Measurements from ENCODE around the gene MROH7. TPM values are rescaled to one million over a fixed set of nuclear protein-coding genes. Genes with fewer than 3 reads are reported as not detected.

The MROH7 gene
- total RNA-seq, 1 donor from 2014 or later, result 0.21 TPM

DNA sequence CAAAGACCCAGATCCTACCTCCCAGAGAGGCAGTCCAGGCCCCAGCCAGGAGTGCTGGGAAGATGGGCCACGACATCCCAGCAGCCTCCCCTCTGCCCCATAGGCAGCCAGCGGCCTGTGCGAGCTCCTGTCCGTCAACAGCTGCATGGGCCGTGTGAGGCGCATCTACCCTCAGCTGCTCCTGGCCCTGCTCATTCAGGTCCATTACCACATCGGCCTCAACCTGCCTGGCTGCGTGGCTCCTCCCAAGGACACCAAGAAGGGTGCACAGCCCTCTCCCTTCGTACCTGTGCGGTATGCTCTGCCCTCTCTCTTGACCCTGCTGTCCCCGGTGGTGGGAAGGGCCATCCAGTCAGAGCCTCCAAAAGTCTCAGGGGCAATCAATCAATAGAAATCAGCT is 44.6 kb downstream of the MROH7 start:
- Histone ChIP-seq H3K27ac (no peak overlapping the region), H3K9ac (no peak overlapping the region), H3K4me1 (no peaks in the 10 kb centered on the region), H3K79me2 (ENCODE audit: low read depth) (no peaks in the 10 kb centered on the region), H3F3A (ENCODE audit: low read depth) (no peaks in the 10 kb centered on the region), H3K4me2 (no peak overlapping the region), H3K9me3 (ENCODE audit: low read depth) (no peaks in the 10 kb centered on the region), H2AFZ (replicated peaks) (no peak overlapping the region), H3K36me3 (no peaks in the 10 kb centered on the region), H3K4me3 (no peak overlapping the region), H4K20me1 (ENCODE audit: low read depth) (no peaks in the 10 kb centered on the region), H3K27me3 (no peaks in the 10 kb centered on the region)
- no peaks in the 10 kb centered on the region for H3K9me3 Mint-ChIP-seq
- peaks cover 10% of the 10 kb centered on the region for H3K4me1 Mint-ChIP-seq
- H3K27me3 Mint-ChIP-seq (ENCODE audit: insufficient read depth, low read depth), result peaks cover 6% of the 10 kb centered on the region
- no peak overlapping the region for H3K4me3 Mint-ChIP-seq
- no peak for DNase-seq (ENCODE audit: low spot score)
- TF ChIP-seq CTCF (IDR thresholded peaks at IDR 0.05), result no peak
- H3K27ac Mint-ChIP-seq, result no peak overlapping the region
- H3K36me3 Mint-ChIP-seq, result no peaks in the 10 kb centered on the region

DNA sequence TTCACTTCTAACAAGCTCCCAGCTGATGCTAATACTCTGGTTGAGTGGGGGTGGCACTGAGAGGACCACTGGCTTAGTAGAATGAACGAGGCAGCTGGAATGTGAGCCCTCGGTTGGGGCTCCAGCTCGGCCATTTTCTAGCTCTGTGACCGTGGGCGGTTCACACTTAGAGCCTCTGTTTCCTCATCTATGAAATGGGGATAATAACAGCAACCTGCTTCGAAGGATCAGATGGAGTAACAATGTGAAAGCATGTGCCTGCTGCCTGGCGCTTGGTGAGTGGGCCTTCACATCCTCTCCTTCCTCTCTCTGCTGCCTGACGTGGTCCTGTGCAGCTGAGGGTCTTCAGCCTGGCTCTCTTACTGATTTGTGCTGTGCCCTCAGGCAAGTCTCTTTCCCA is 53.2 kb downstream of the MROH7 start:
- no peak overlapping the region for H2AFZ ChIP-seq (replicated peaks)
- no peaks in the 10 kb centered on the region for H3K9me3 Mint-ChIP-seq

GRCh38 chr1:54695221-54695620 is 53.6 kb downstream of the MROH7 start:
- no peak overlapping the region for H3K27ac Mint-ChIP-seq
- TF ChIP-seq CTCF (IDR thresholded peaks at IDR 0.05) (no peak), EZH2phosphoT487 (IDR thresholded peaks at IDR 0.05) (no peak), EZH2 (IDR thresholded peaks at IDR 0.05) (no peak)
- Histone ChIP-seq H3K4me2 (no peak overlapping the region), H3K4me1 (no peaks in the 10 kb centered on the region), H3K79me2 (ENCODE audit: low read depth) (no peaks in the 10 kb centered on the region), H3F3A (ENCODE audit: low read depth) (no peaks in the 10 kb centered on the region), H3K27me3 (no peaks in the 10 kb centered on the region), H2AFZ (replicated peaks) (no peak overlapping the region), H3K9ac (no peak overlapping the region), H4K20me1 (ENCODE audit: low read depth) (no peaks in the 10 kb centered on the region), H3K27ac (no peak overlapping the region), H3K4me3 (no peak overlapping the region), H3K36me3 (no peaks in the 10 kb centered on the region), H3K9me3 (ENCODE audit: low read depth) (no peaks in the 10 kb centered on the region)
- DNase-seq (ENCODE audit: low spot score), result no peak
- H3K27me3 Mint-ChIP-seq (ENCODE audit: insufficient read depth, low read depth), result peaks cover 4% of the 10 kb centered on the region
- no peak overlapping the region for H3K4me3 Mint-ChIP-seq
- H3K9me3 Mint-ChIP-seq, result no peaks in the 10 kb centered on the region
- H3K36me3 Mint-ChIP-seq, result no peaks in the 10 kb centered on the region
- H3K4me1 Mint-ChIP-seq, result no peaks in the 10 kb centered on the region

More for the DNA sequence above, 53.2 kb downstream of the MROH7 start:
- Mint-ChIP-seq H3K27me3 (ENCODE audit: insufficient read depth, low read depth) (peaks cover 4% of the 10 kb centered on the region), H3K4me3 (no peak overlapping the region), H3K27ac (no peak overlapping the region), H3K36me3 (no peaks in the 10 kb centered on the region), H3K4me1 (no peaks in the 10 kb centered on the region)
- H3K27ac ChIP-seq, result no peak overlapping the region
- H3K36me3 ChIP-seq, result no peaks in the 10 kb centered on the region
- no peak for DNase-seq (ENCODE audit: low spot score)
- no peaks in the 10 kb centered on the region for H4K20me1 ChIP-seq (ENCODE audit: low read depth)
- no peak overlapping the region for H3K4me3 ChIP-seq
- H3K4me2 ChIP-seq, result no peak overlapping the region
- H3K27me3 ChIP-seq, result no peaks in the 10 kb centered on the region
- H3K79me2 ChIP-seq (ENCODE audit: low read depth), result no peaks in the 10 kb centered on the region
- TF ChIP-seq EZH2 (IDR thresholded peaks at IDR 0.05) (no peak), CTCF (IDR thresholded peaks at IDR 0.05) (no peak)
- H3F3A ChIP-seq (ENCODE audit: low read depth), result no peaks in the 10 kb centered on the region
- H3K9ac ChIP-seq, result no peak overlapping the region
- H3K9me3 ChIP-seq (ENCODE audit: low read depth), result no peaks in the 10 kb centered on the region
- no peaks in the 10 kb centered on the region for H3K4me1 ChIP-seq

DNA sequence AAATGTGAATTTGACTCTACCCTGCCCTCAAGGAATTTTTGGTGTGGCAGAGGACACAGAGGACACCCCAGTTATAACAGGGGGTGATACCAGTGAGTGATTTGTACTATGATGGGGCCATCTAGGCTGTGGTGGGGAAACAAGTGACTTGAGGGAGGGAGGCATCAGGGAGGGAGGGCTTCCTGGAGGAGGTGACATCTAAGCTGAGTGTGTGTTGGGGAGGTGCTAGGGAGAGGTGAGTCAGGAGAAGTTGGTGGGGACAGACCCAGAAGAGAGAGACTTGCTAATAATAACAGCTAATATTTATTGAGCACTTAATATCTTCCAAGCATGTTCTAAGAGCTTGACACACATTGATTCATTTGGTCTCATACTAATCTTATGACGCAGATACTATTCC is 54.2 kb downstream of the MROH7 start:
- Mint-ChIP-seq H3K4me1 (no peaks in the 10 kb centered on the region), H3K4me3 (no peak overlapping the region), H3K27me3 (ENCODE audit: insufficient read depth, low read depth) (peaks cover 4% of the 10 kb centered on the region), H3K9me3 (no peaks in the 10 kb centered on the region), H3K36me3 (no peaks in the 10 kb centered on the region), H3K27ac (no peak overlapping the region)
- Histone ChIP-seq H3K4me2 (no peak overlapping the region), H3K79me2 (ENCODE audit: low read depth) (no peaks in the 10 kb centered on the region), H3F3A (ENCODE audit: low read depth) (no peaks in the 10 kb centered on the region), H3K27ac (no peak overlapping the region), H3K9me3 (ENCODE audit: low read depth) (no peaks in the 10 kb centered on the region), H2AFZ (replicated peaks) (no peak overlapping the region), H3K4me3 (no peak overlapping the region), H3K36me3 (no peaks in the 10 kb centered on the region), H3K4me1 (no peaks in the 10 kb centered on the region), H3K27me3 (no peaks in the 10 kb centered on the region), H4K20me1 (ENCODE audit: low read depth) (no peaks in the 10 kb centered on the region), H3K9ac (no peak overlapping the region)
- DNase-seq (ENCODE audit: low spot score), result no peak
- TF ChIP-seq EZH2 (IDR thresholded peaks at IDR 0.05) (no peak), EZH2phosphoT487 (IDR thresholded peaks at IDR 0.05) (no peak), CTCF (IDR thresholded peaks at IDR 0.05) (no peak)

Data from neural progenitor cell (in vitro differentiated cells).